K562 (cell line): ENCODE results near the gene CHURC1.

Experiments used
- HNRNPLL ChIP-seq: fragments of 200-400 bp; formaldehyde crosslinking; IDR thresholded peaks from 2 replicates; pipeline ENCODE4 v1.6.1; 2017; ENCODE audit warnings: low read length, low read depth, mild to moderate bottlenecking; ENCODE audit not compliant: poor library complexity, severe bottlenecking
- KAT7 ChIP-seq: sonication (generic); formaldehyde crosslinking; IDR thresholded peaks from 2 replicates; pipeline ENCODE4 v1.8.0; 2022; ENCODE audit warnings: missing genetic modification reagents, mild to moderate bottlenecking, borderline replicate concordance
- PHF21A ChIP-seq: fragments of 450-650 bp; IDR thresholded peaks from 2 replicates; pipeline ENCODE4 v1.6.1; 2017; ENCODE audit warnings: low read depth, borderline replicate concordance
- POLR2A ChIP-seq: fragments of 450-650 bp; conservative IDR thresholded peaks from 2 replicates; pipeline ENCODE4 v1.6.1; 2016
- SREBF2 ChIP-seq: sonication (generic); formaldehyde crosslinking; IDR thresholded peaks from 2 replicates; pipeline ENCODE4 v1.4.0; 2020; ENCODE audit warnings: mild to moderate bottlenecking, missing genetic modification reagents
- YY1 ChIP-seq, 3 experiments: IDR thresholded peaks; 2 replicates each; pipeline ENCODE4 v1.6.1; 2011; ENCODE audit warnings: low read length in 2 of 3, mild to moderate bottlenecking in 2 of 3, moderate library complexity in 2 of 3, borderline replicate concordance in 1 of 3, control low read depth in 1 of 3, low read depth in 1 of 3; ENCODE audit not compliant: insufficient read depth in 3 of 3, insufficient replicate concordance in 2 of 3, control insufficient read depth in 1 of 3, insufficient read length in 1 of 3; ENCODE audit errors: extremely low read depth in 1 of 3

DNA sequence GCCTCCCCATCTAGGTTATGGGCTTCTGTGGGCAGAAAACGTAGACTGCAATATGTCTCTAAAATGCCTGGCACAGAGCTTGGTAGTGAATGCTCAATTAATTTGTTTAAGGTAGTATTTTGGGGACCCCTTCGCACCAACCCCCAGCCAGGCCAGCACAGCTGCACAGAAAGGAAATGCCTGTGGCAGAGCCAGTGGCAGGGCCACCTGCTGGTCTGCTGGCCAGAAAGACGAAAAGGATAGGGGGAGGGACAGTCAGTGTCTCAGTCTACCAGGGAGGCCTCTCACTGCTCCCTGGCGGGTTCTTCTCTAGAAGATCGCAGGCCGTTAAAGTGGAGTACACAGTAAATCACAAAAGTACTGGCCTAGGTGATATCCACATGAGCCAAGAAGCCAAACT is 54.4 kb downstream of the CHURC1 start:
- TF ChIP-seq KAT7: no peak
- TF ChIP-seq POLR2A: no peak
- no peak for TF ChIP-seq PHF21A
- no peak for TF ChIP-seq YY1 (IDR thresholded peaks at IDR 0.05; ENCODE audit: borderline replicate concordance in 1 of 3, control insufficient read depth in 1 of 3, extremely low read depth in 1 of 3, insufficient read depth in 3 of 3, insufficient read length in 1 of 3, insufficient replicate concordance in 2 of 3, low read depth in 1 of 3, low read length in 2 of 3)
- TF ChIP-seq HNRNPLL: no peak
- no peak for TF ChIP-seq SREBF2 (CRISPR knock-in tag)
